SK-N-MC (cell line): ENCODE measurements around the gene ACP4.

Experiments used
- EZH2 ChIP-seq: fragments of 200-600 bp; sonication (generic); IDR thresholded peaks from one replicate; pipeline ENCODE4 v1.6.1; 2017; ENCODE audit warnings: antibody characterized with exemption
- FOXP2 ChIP-seq: optimal IDR thresholded peaks from 2 replicates; pipeline ENCODE3; 2011; ENCODE audit warnings: mild to moderate bottlenecking, moderate library complexity; ENCODE audit not compliant: insufficient read depth; ENCODE audit errors: extremely low read length, control extremely low read depth
- POLR2AphosphoS5 ChIP-seq: IDR thresholded peaks from 2 replicates; pipeline ENCODE4 v1.6.1; 2012; ENCODE audit warnings: mild to moderate bottlenecking, low read depth, low read length, borderline replicate concordance

DNA sequence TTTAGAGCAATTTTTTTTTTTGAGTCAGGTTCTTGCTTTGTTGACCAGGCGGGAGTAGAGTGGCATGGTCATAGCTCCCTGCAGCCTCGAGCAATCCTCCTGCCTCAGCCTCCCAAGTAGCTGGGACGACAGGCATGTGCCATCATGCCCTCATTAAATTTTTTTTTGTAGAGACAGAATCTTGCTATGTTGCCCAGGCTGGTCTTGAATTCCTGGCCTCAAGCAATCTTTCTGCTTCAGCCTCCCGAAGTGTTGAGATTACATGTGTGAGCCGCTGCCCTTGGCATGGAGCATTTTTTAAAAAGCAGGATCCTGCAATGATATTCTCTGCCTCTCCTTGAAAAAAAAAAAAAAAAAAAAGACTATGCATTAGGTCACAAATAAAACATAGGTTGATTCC lies 14.1 kb upstream of the ACP4 start:
- TF ChIP-seq POLR2AphosphoS5 (no peak), EZH2 (no peak), FOXP2 (no peak)
